ENCODE data around the gene DNAH2.

GRCh38 chr17:7859028-7859427, 141.5 kb downstream of the DNAH2 start:
- no peak for TF ChIP-seq CTCF (IDR thresholded peaks at IDR 0.05)
- TF ChIP-seq POLR2A (IDR thresholded peaks at IDR 0.05) = no peak
- TF ChIP-seq POLR2AphosphoS5 (IDR thresholded peaks at IDR 0.05) = no peak
- no peak for TF ChIP-seq EP300 (IDR thresholded peaks at IDR 0.05)
